ENCODE measurements around the gene MPHOSPH9.
A peak's percentile ranks its signal among the peaks of the same experiment; 100 is the strongest.
"Not testable (repeated sequence)": the region's sequence is repeated elsewhere in the genome, so short reads cannot be mapped to it uniquely, and the experiment has no call there.

MPHOSPH9 gene

DNA sequence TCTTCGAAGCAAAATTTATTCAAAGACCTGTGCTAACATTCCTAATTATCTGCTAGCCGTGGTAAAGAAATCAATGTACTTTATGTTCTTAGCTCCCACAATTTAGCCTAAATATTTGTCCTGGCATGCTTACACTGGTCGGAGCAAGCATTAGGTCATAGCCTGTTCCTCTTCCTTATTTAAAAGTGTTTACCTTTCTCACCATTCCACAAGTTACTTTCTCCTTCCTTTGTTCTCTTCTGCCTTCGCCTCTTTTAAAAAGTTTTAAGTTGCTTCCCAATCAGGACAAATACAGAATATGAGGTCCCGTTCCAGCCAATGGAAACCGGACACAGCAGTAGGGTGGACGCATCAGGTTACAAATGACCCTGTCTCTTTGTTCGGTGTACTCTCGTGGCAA lies 27.1 kb upstream of the MPHOSPH9 start:
- no peak for DNase-seq (ENCODE audit: low spot score)

DNA sequence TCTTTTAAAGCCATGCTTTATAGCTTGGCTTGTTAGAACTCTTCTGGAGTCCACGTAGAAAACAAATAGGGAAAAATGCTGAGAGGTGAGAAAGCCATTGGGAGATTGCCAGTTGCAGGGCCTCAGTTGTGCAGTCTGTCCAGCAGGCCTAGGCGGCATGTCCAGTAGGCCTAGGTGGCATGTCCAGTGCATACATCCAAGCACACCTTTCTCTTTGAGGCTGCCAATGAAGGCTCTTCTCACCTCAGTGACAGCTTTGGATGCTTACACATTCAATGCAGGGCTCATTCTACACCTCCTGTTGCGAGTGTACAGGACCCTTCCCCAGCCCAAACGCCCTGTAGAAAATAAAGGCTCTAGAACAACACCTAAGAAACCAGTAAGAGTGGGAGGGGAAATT lies 25.7 kb upstream of the MPHOSPH9 start:
- DNase-seq (ENCODE audit: low spot score) = no peak

GRCh38 chr12:123254853-123255446 lies 22.0 kb upstream of the MPHOSPH9 start:
- no peak for DNase-seq (ENCODE audit: low spot score)

GRCh38 chr12:123253641-123254459 lies 20.9 kb upstream of the MPHOSPH9 start:
- DNase-seq (ENCODE audit: low spot score) = no peak

- DNase-seq (ENCODE audit: low spot score) = not testable (repeated sequence)
Observed at GRCh38 chr12:123252365-123252764, 19.4 kb upstream of the MPHOSPH9 start.

DNA sequence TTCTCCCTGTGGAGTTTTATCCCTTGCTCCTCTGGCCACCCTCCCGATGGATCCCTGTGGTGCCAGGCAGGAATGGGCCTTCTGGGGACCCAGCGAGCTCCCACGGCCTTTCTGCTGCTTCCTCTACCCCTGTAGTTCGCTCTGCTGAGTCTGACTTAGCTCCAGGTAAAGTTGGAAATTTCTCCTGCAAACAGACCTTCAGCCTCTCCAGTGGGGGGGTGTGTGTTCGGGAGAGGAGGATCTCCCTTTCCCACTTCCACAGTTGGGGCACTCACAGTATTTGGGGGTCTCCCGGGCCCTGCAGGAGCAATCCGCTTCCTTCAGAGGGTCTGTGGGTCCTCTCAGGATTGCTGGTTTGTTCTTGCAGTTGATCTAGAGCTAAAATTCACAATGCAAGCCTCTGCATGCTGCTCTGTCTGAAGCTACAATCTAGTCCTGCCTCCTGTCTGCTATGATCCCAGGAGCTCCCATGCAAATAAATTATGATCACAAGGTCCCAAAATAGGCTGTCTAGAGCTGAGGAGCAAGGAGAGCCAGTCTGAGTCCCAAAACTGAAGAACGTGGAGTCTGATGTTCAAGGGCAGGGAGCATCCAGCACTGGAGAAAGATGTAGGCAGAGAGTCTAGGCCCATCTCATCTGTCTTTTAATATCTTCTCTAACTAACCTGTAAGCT lies 18.6 kb upstream of the MPHOSPH9 start:
- no peak for DNase-seq (ENCODE audit: low spot score)

GRCh38 chr12:123250471-123251383 lies 17.8 kb upstream of the MPHOSPH9 start:
- no peak for DNase-seq (ENCODE audit: low spot score)

DNA sequence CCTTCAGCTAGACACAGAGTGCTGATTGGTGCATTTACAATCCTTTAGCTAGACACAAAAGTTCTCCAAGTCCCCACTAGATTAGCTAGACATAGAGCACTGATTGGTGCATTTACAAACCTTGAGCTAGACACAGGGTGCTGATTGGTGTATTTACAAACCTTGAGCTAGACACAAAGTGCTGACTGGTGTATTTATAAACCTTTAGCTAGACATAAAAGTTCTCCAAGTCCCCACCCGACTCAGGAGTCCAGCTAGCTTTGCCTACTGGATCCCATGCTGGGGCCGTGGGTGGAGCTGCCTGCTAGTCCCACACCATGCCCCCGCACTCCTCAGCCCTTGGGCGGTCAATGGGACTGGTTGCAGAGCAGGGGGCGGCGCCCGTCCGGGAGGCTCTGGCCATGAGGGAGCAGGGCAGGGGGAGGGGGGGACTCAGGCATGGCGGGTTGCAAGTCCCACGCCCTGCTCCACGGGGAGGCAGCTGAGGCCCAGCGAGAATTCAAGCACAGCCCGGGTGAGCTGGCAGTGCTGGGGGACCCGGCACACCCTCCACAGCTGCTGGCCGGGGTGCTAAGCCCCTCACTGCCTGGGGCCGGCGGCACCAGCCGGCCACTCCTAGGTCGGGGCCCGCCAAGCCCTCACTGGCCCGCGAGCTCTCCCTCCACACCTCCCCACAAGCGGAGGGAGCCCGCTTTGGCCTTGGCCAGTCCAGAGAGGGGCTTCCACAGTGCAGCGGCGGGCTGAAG lies 16.2 kb upstream of the MPHOSPH9 start:
- DNase-seq (ENCODE audit: low spot score) = not testable (repeated sequence)

DNA sequence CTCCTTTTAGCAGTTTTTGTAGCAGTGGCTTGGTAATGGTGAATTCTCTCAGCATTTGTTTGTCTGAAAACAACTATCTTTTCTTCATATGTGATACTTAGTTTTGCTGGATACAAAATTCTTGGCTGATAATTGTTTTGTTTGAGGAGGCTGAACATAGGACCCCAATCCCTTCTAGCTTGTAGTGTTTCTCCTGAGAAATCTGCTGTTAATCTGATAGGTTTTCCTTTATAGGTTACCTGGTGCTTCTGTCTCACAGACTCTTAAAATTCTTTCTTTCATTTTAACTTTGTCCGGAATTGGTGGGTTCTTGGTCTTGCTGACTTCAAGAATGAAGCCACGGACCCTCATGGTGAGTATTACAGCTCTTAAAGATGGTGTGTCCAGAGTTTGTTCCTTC lies 15.2 kb upstream of the MPHOSPH9 start:
- not testable (repeated sequence) for DNase-seq (ENCODE audit: low spot score)

DNA sequence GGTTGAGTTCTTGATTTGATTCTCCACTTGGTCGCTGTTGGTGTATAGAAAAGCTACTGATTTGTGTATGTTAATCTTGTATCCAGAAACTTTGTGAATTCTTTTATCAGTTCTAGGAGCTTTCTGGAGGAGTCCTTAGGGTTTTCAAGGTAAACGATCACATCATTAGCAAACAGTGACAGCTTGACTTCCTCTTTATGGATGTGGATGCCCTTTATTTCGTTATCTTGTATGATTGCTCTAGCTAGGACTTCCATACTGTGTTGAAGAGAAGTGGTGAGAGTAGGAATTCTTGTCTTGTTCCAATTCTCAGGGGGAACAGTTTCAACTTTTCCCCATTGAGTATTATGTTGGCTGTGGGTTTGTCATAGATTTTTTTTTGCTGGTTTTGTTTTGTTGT lies 12.7 kb upstream of the MPHOSPH9 start:
- DNase-seq (ENCODE audit: low spot score) = no peak

GRCh38 chr12:123243671-123244262 lies 10.8 kb upstream of the MPHOSPH9 start:
- DNase-seq (ENCODE audit: low spot score) = no peak

- DNase-seq (ENCODE audit: low spot score) = no peak
Observed at GRCh38 chr12:123242116-123242904, 9.4 kb upstream of the MPHOSPH9 start.

- DNase-seq (ENCODE audit: low spot score) = no peak
Observed at GRCh38 chr12:123238961-123239360, 6.0 kb upstream of the MPHOSPH9 start.

- no peak for DNase-seq (ENCODE audit: low spot score)
Observed at GRCh38 chr12:123238330-123238682, 5.4 kb upstream of the MPHOSPH9 start.

DNA sequence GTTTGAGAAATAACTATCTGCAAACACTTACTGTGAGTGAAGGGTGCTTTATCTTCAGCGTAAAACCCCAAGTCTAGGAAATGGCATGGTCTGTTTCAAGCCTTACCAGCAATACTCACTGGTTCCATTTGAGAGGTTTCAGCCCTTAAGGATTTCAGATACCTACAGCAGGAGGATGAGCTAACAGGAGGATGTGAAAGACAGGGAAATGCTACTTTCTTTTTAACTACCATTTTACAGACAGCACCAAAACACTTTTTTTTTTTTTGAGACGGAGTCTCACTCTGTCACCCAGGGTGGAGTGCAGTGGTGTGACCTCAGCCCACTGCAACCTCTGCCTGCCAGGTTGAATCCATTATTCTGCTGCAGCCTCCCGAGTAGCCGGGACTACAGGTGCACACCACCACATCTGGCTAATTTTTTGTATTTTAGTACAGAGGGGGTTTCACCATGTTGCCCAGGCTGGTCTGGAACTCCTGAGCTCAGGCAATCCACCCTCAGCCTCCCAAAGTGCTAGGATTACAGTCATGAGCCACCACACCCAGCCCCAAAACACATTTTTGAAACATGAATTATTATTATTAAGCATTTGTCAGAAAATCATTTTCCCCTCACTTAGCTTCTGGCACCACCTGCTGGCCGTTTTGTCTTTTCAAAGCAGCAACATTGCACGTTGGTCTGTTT lies 4.8 kb upstream of the MPHOSPH9 start:
- peak; percentile 72 for DNase-seq (ENCODE audit: low spot score)

- DNase-seq (ENCODE audit: low spot score) = no peak
Observed at GRCh38 chr12:123233505-123234308, 766 bp upstream of the MPHOSPH9 start.

DNA sequence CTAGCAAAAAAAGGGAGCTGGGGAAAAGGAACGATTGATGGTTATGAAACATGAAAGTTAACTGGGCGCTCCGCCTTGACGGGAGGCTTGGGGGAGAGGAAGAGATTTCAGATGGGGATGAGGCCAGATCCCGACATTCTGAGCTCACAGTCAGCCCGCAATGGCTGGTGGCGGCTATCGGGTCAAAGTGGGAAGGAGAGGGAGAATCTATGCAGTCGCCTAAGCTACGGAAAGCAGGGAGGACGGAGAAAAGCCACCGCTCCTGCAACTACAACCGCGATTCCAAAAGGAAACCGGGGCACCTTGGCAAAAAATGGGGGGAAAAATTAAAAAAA lies 502 bp downstream of the MPHOSPH9 start:
- no peak for DNase-seq (ENCODE audit: low spot score)

DNA sequence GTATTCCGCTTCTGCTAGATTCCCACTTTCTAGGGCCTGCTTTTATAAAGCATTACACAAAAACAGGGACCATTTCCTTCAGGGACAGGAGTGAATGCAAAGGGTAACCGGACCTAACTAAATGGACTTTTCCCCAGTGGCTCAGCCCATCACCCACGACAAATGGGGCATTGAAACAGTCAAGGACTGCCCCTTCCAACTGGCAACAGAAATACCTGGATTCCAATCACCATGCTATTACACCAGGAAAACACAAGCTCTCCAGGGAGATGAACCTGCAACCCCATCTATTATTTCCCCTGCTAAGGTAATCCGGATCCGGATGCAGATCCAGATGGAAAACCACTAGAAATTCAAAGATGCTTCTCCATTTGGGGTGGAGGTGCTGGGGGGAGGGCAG lies 1.0 kb downstream of the MPHOSPH9 start:
- DNase-seq (ENCODE audit: low spot score) = no peak

GRCh38 chr12:123229051-123229450 lies 3.9 kb downstream of the MPHOSPH9 start:
- no peak for DNase-seq (ENCODE audit: low spot score)

Measured in germinal center (tissue), 1 donor.